ENCODE measurements around the gene ERG28.
"Not testable (repeated sequence)": the region's sequence is repeated elsewhere in the genome, so short reads cannot be mapped to it uniquely, and the experiment has no call there.

The ERG28 gene

GRCh38 chr14:75625034-75625433, 35.6 kb downstream of the ERG28 start:
- DNase-seq (ENCODE audit: low spot score): no peak

GRCh38 chr14:75619548-75619947, 41.1 kb downstream of the ERG28 start:
- DNase-seq (ENCODE audit: low spot score): no peak

GRCh38 chr14:75615200-75615599, 45.5 kb downstream of the ERG28 start:
- peak; percentile 47 for DNase-seq (ENCODE audit: low spot score)

GRCh38 chr14:75614179-75614578, 46.5 kb downstream of the ERG28 start:
- no peak for DNase-seq (ENCODE audit: low spot score)

- no peak for DNase-seq (ENCODE audit: low spot score)
Observed at GRCh38 chr14:75612157-75612556, 48.5 kb downstream of the ERG28 start.

GRCh38 chr14:75610834-75611233, 49.8 kb downstream of the ERG28 start:
- DNase-seq (ENCODE audit: low spot score): no peak

- no peak for DNase-seq (ENCODE audit: low spot score)
Observed at GRCh38 chr14:75609606-75610475, 50.8 kb downstream of the ERG28 start.

GRCh38 chr14:75609116-75609515, 51.6 kb downstream of the ERG28 start:
- no peak for DNase-seq (ENCODE audit: low spot score)

GRCh38 chr14:75607842-75608640, 52.6 kb downstream of the ERG28 start:
- no peak for DNase-seq (ENCODE audit: low spot score)

- DNase-seq (ENCODE audit: low spot score): no peak
Observed at GRCh38 chr14:75607044-75607443, 53.6 kb downstream of the ERG28 start.

- no peak for DNase-seq (ENCODE audit: low spot score)
Observed at GRCh38 chr14:75605916-75606315, 54.8 kb downstream of the ERG28 start.

- no peak for DNase-seq (ENCODE audit: low spot score)
Observed at GRCh38 chr14:75604979-75605851, 55.5 kb downstream of the ERG28 start.

GRCh38 chr14:75602503-75602902, 58.2 kb downstream of the ERG28 start:
- DNase-seq (ENCODE audit: low spot score): no peak

GRCh38 chr14:75601061-75601460, 59.6 kb downstream of the ERG28 start:
- not testable (repeated sequence) for DNase-seq (ENCODE audit: low spot score)

- DNase-seq (ENCODE audit: low spot score): not testable (repeated sequence)
Observed at GRCh38 chr14:75600100-75600499, 60.6 kb downstream of the ERG28 start.

Measured in germinal center (tissue), 1 donor.